Smooth muscle cell of the brain vasculature (primary cell): ENCODE results near the gene DHRS7C.
"Not testable (repeated sequence)": the region's sequence is repeated elsewhere in the genome, so short reads cannot be mapped to it uniquely, and the experiment has no call there.

Source experiments
- DNase-seq: peaks from one replicate; pipeline ENCODE4 v3.0.0-alpha.2; 2012; ENCODE audit warnings: low read depth, low spot score

DHRS7C gene

DNA sequence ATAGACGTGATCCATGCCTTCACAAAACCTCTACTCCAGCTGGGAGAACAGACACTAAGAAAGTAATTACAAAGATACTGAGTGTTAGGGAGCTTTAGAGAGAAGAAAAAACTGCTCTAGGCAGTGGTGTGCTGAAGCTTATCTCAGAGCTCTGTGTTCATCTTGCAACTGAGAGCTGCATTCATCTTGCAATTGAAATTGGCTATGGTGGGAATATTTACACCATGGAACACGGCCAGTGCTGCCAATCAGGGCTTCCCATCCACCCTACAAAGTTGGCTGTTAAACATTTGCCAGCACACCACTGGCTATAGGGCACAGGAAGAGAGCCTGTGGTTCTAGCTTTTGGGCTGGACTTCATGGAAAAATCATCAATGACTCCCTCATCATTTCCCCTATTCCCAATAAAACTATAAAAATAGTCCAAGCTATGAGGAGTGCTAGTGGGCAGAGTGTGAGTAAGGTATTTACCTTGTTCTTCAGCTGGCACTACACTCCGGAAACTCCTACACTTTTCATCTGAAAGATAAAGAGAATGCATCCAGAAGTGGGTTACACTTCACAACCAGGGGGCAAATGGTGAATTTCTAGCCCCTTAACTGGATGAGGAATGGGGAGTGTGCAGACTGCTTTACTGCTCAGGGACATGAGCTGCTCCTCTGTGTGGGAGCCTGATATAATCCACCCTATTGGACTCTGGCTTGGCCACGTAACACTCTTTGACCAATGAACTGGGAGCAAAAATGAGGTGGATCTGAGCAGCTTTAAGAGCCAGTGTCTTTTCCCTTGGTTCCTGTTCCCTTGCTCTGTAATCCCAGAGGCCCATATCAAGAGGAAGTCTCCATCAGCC, 18.9 kb upstream of the DHRS7C start:
- DNase-seq = no peak

DNA sequence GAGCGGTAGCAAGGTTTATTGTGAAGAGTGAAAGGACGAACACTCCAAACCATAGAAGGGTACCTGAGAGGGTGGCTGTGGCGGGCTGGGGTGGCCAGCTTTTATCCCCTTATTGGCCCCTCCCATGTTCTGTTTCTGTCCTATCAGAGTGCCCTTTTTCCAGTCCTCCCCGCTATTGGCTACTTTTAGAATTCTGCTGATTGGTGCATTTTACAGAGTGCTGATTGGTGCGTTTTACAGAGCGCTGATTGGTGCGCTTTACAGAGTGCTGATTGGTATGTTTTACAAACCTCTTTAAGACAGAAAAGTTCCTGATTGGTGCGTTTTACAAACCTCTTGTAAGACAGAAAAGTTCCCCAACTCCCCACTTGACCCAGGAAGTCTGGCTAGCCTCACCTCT, 18.0 kb upstream of the DHRS7C start:
- no peak for DNase-seq

DNA sequence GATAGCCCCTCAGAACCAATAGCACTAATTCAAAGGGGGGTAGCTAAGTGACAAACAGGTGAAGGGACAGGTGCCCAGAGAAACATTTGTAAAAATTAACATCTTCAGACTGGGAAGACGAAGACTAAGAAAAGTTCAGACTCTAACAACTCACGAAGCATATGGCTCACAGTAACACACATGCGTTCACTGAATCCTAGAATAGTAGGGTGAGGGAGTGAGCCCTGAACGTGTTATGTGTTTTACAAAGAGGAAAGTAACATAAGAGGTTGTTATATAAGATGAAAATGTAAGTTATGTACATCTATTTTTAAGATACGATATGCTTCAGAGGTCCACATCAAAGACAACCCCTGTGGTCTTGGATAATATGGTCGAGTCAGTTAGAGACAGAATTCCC, 15.3 kb upstream of the DHRS7C start:
- DNase-seq = no peak

DNA sequence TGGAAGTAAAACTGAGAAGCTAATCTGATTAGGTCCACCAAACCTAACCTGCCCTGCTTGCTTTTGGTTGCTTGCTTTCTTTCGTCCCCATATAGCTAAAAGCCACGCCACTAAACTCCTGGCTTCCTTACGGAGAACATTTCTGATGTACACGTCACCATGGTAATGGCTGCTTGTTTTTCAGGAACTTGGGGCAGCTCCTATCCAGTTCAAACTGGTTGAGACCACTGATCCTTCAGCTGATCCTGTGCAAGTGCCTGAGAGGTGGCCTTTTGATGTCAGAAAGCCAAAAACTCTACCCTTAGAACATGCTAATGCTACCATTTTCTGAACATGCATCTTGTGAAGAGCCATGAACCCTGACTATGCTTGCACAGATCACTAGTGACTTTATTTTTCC, 14.4 kb upstream of the DHRS7C start:
- DNase-seq = no peak

- DNase-seq = no peak
Observed at GRCh38 chr17:9802697-9803096, 11.3 kb upstream of the DHRS7C start.

DNA sequence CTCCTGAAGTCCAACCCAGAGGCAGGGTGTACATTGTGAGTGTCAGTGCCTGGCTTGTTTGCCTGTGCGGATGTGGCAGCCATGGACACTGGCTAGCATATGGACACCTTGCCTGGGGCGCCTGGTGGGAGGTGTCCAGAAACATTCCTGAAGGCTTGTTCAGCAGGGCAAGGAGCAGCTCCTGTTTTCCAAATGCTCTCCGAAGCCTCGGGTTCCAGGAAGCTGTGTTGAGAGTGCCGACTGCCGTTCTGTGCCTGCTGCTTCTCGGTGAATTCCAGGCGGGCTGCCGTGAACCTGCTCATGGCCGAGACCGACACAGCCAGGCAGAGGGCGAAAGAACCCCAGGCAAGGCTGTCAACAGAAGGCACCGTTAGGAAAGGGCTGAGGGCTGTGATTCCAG, 10.9 kb upstream of the DHRS7C start:
- no peak for DNase-seq

DNA sequence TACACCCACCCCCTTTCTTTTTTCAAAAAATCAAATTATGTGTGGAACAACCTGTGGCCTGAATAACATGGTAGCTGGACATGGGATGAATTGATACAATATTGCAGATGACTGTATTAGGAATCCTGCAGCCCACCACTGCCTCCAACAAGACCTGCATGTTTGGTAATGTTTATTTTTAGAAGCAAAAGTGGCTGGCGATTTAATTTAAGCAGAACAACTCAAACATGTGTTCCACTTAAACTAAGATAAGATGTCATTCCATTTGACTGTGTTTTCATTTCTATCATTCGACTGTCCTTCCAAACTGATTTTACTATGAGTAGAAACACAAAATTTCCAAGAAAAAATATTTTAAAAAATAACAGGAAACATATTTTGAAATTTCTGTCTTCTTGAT, 10.1 kb upstream of the DHRS7C start:
- DNase-seq = no peak

- no peak for DNase-seq
Observed at GRCh38 chr17:9798724-9799123, 7.3 kb upstream of the DHRS7C start.

- no peak for DNase-seq
Observed at GRCh38 chr17:9798008-9798407, 6.6 kb upstream of the DHRS7C start.

GRCh38 chr17:9792181-9792840, 919 bp upstream of the DHRS7C start:
- no peak for DNase-seq

DNA sequence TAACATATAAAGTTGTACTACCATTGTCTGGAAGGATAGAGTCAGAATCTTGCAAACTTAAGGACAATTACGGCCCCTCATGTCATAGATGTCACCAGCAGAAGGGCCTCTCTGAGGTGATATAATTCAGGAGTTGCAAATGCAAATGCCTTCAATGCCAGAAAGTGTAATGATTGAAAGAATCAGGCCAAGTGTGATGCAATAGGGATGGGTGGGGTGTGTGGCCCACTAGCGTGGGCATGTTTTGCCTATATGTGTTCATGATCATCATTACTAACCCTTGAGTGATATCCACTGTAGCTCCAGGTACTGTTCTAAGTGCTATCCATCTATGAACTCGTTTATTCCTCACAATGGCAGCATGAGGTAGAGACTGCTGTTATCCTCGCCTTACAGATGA, 1.1 kb downstream of the DHRS7C start:
- no peak for DNase-seq

DNA sequence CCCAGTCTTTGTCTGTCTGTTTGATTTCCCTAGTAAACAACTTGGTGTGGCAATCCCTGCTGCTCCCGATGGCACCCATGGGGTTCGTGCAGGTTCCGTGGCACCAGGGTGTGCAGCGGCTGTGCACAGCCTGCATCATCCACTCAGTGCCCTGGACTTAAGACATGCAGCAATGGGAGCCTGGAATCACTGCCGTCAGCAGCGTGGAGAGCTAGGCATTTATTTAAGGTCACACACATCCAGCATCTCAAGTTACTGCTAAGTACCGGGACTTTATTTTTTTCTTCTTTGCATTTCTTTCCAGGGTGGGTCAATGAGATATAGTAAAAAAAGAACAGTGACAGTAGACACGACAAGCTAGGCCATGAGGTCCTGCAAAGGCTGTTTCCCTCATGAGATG, 2.8 kb downstream of the DHRS7C start:
- no peak for DNase-seq

DNA sequence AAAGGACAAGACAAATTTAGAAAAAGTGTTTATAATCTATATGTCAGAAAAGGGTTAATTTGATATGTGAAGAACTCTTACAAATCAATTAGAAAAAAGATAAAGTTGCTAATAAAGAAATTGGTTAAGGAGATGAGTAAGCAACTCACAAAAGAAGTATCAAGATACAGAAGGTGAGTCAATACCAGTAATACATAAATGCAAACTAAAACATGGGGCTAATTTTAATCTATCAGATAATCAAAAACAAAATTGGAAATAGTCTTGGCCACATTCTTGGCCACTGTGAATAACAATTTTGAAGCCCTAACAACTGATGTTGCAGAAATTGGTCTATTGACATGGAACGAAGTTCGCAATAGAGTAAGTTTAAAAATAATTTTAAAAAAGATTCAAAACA, 6.8 kb downstream of the DHRS7C start:
- DNase-seq = no peak

DNA sequence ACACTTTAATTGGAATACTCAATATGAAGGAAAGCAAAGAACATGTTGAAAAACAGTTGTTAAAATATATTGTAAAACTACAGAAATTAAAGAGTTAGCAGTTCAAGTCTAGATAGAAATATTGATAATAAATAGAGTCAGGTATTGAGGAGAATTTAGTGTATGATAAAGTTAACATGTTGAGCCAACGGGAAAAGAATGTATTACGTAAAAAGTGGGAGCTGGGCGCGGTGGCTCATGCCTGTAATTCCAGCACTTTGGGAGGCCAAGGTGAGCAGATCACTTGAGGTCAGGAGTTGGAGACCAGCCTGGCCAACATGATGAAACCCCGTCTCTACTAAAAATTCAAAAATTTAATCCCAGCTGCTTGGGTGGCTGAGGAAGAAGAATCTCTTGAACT, 7.9 kb downstream of the DHRS7C start:
- DNase-seq = not testable (repeated sequence)

- DNase-seq = no peak
Observed at GRCh38 chr17:9783050-9783449, 8.3 kb downstream of the DHRS7C start.

- DNase-seq = no peak
Observed at GRCh38 chr17:9780552-9780951, 10.8 kb downstream of the DHRS7C start.

DNA sequence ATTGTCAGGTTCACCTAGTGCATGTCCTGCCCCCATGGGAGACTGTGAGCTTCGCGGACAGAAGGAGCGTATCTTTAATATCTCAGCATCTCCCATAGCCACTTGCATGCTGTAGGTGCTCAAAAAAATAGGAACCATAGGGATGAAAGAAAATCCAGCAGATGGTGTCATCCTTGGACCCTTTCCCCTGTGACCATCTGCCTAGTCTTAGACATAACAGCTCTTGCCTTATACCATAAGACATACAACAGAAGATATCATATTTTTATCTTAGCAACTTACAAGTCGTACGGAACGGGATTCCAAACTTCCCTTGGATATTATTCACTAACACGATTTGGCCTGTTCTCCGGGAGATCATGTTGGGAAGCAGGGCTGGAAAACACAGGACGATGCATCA, 14.5 kb downstream of the DHRS7C start:
- no peak for DNase-seq

DNA sequence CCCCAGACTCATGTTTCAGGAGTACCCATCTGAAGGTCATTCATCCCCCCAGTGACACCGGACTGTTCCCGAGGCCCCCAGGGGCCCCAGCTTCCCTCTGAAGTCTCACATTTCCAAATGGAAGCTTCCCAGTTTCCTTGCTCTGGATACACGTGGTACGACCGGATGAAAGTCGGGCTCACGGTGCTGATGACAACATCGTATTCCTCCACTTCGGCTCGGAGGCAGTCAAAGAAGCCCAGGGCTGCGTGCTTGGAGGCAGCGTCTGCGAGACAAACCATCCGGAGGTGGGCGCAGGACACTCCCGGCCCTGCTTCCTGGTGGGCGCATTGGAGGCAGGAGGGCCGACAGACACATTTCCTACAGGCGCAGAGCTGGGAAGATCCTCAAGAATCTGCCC, 18.7 kb downstream of the DHRS7C start:
- DNase-seq = no peak

DNA sequence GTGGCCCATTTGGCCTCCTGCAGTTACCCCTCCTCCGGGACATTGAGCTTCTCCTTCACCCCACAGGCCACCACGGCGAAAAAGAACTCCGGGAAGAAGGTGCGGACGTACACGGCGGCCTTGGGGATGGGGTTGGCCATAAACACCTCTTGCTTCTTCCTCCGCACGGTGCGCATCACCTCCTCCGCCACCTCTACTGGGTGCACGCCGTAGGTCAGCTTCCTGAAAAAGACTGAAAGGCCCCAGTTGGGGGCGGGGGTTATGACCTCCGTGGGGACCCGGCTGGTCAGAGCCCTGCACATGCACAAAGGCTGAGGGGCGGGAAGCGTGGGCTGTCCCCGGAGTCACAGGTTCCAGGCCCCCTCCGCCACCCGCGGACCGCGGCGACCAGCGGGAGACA, 19.9 kb downstream of the DHRS7C start:
- no peak for DNase-seq

DNA sequence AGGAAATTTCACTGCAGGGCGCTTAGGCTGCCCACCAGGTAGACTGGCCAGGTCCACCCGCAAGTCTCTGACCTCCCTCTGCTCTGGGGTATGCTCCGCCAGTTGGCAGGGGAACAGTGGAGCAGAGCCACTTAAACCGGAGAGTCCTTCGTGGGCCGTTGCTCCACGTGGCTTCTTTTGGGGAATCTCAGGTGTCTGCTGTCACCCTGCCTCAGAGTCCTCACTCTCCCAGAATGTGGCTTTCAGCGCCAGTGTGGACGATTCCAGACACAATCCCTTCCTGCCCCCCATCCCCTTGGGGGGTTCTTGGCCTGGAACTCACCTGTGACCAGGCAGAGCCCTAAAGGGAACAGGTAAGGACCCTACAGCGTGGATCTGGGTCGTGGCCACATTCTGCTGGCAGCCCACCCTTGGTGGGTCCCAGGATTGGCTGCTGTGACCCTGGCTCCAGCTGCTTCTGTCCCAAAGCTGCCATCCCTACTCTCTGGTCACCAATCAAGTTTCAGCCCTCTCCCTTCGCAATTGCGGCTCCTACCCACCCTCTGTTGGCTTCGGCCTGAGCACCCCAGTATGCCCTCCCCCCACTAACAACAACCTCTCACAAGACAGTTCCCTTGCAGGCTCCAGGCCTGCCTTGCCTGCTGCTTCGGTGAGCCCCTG, 22.2 kb downstream of the DHRS7C start:
- DNase-seq = no peak

DNA sequence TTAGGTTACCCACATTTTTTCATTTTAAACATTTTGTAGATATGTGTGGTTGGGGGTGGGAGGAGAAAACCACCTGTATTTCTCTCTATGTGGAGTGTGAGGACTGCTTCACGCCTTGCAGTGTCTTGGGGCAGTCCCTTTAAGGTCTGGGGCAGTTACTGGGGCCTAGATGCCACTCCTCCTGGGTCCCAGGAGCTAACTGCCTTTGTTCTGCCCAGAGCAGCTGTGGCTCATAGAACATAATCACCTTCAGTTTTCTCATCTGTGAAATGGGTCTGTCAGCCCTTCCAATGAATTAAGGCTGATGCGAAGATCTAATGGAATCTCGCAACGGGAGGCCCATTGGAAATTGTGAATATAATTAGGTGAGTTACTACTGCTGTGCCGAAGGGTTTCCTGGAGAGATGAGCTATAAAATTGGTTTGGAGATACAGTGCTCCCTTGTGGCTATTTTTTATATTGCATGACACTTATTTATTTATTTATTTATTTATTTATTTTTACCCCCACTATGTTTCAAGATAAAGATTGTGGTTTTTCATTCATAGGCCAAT, 22.9 kb downstream of the DHRS7C start:
- DNase-seq = no peak

DNA sequence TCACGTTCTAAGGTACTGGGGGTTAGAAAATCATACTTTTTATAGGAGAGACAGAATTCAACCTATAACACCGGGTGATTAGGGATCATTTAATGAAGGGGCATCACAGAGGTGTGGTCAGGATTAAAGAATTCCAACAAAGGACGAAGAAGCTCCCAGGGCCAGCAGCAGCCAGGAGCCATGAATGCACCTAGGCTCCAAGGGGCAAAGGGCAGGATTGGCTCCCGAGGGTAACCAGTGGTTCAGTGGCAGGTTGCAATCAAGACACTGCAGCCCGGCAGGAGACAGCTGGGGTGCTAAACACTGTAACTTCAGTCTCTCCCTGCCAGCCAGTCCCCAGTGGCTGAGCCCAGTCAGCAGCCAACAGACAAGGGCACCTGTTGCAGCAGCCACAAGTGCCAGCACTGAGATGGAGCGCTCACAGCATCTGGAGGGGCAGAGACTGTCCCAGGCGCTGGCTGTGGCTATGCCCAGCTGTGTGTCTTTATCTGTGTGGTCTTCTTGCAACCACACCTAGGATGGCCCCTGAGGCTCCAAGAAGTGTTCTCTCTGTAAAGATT, 23.9 kb downstream of the DHRS7C start:
- DNase-seq = no peak
